Parathyroid adenoma (tissue), 2 donors: Measurements from ENCODE around the gene MYH6.
"Not testable (repeated sequence)": the region's sequence is repeated elsewhere in the genome, so short reads cannot be mapped to it uniquely, and the experiment has no call there.

ENCODE experiments used
- H2AFZ ChIP-seq: fragments of 300-600 bp; sonication (generic); one replicate; pipeline ENCODE4 v1.7.0; 2017; ENCODE audit warnings: antibody characterized with exemption, mild to moderate bottlenecking
- H3K27ac ChIP-seq: fragments of 300-600 bp; sonication (generic); one replicate; pipeline ENCODE4 v1.7.0; 2017
- H3K27me3 ChIP-seq: fragments of 300-600 bp; sonication (generic); one replicate; pipeline ENCODE4 v1.7.0; 2017; ENCODE audit warnings: low read length; ENCODE audit not compliant: control insufficient read depth, insufficient read depth
- H3K36me3 ChIP-seq: fragments of 300-600 bp; sonication (generic); one replicate; pipeline ENCODE4 v1.7.0; 2017; ENCODE audit warnings: low read length; ENCODE audit not compliant: control insufficient read depth, insufficient read depth
- H3K4me1 ChIP-seq: fragments of 300-600 bp; sonication (generic); one replicate; pipeline ENCODE4 v1.7.0; 2017; ENCODE audit warnings: control low read depth
- H3K4me2 ChIP-seq: fragments of 300-600 bp; sonication (generic); one replicate; pipeline ENCODE4 v1.7.0; 2017; ENCODE audit warnings: low read length
- H3K4me3 ChIP-seq: fragments of 300-600 bp; sonication (generic); one replicate; pipeline ENCODE4 v1.7.0; 2017; ENCODE audit warnings: low read depth, low read length
- H3K79me2 ChIP-seq: fragments of 300-600 bp; sonication (generic); one replicate; pipeline ENCODE4 v1.7.0; 2017; ENCODE audit warnings: control low read depth
- H3K9ac ChIP-seq: fragments of 300-600 bp; sonication (generic); one replicate; pipeline ENCODE4 v1.7.0; 2017; ENCODE audit warnings: mild to moderate bottlenecking
- H3K9me3 ChIP-seq: fragments of 300-600 bp; sonication (generic); one replicate; pipeline ENCODE4 v1.7.0; 2017; ENCODE audit warnings: low read length; ENCODE audit not compliant: control insufficient read depth
- CTCF ChIP-seq: fragments of 300-600 bp; sonication (generic); IDR thresholded peaks from one replicate; pipeline ENCODE4 v1.7.0; 2017; ENCODE audit warnings: antibody characterized with exemption, mild to moderate bottlenecking
- donor health status: primary hyperparathyroidism.

Gene MYH6

DNA sequence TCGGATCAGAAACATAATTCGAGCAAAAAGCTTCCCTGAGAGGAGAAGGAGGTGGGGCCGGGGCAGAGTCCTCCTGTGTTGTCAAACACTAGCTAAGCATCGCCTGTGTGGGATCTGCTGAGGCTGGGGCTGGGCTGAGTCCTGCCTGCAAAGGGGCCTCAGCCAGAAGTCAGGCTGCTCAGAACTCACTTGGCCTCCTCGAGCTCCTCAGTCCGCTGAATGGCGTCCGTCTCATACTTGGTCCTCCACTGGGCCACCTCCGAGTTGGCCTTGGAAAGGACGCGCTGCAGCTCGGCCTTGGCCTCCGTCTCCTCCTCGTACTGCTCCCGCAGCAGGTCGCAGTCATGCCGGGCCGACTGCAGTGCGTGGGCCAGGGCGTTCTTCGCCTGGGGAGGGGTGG is 9.9 kb upstream of the MYH6 start:
- H3K79me2 ChIP-seq: no peaks in the 10 kb centered on the region
- H2AFZ ChIP-seq: no peak overlapping the region
- no peak overlapping the region for H3K4me3 ChIP-seq
- H3K9me3 ChIP-seq: no peaks in the 10 kb centered on the region
- no peak for TF ChIP-seq CTCF
- no peak overlapping the region for H3K27ac ChIP-seq
- H3K4me1 ChIP-seq: no peaks in the 10 kb centered on the region
- no peak overlapping the region for H3K9ac ChIP-seq
- H3K27me3 ChIP-seq: no peaks in the 10 kb centered on the region
- H3K4me2 ChIP-seq: no peak overlapping the region
- H3K36me3 ChIP-seq: no peaks in the 10 kb centered on the region

DNA sequence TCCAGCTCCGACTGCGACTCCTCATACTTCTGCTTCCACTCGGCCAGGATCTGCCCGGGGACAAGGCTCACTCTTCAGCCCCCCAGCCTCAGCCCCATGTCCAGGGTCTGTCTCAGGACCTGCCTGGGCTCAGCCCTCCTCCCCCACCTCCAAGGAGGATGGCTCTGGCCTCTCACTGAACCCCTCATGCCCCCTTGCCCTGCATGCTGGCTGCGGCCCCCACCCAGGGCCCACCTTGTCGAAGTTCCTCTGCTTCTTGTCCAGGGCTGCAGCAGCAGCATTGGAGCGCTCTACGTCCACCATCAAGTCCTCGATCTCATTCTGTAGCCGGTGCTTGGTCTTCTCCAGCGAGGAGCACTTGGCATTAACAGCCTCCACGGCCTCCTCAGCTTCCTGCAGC is 9.2 kb upstream of the MYH6 start:
- H3K4me2 ChIP-seq, H3K4me1 ChIP-seq, H3K9ac ChIP-seq, H3K27ac ChIP-seq, H3K27me3 ChIP-seq, H3K4me3 ChIP-seq, H3K79me2 ChIP-seq, H3K36me3 ChIP-seq, H3K9me3 ChIP-seq, H2AFZ ChIP-seq: not testable (repeated sequence)

DNA sequence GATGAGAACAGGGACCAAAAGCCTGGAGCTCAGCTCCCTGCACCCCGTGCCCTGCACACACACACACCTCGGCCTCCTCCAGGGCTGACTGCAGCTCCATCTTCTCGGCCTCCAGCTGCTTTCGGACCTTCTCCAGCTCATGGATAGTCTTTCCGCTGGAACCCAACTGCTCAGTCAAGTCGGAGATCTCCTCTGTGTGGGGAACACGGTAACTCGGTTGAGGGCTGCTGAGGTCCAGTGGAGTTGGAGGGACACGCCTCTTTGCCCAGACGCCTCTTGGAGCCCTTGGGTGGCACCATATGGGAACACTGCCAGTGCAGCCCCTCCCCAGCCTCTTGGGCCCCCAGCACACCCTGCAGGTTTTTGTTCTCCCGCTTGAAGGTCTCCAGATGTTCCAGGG is 8.7 kb upstream of the MYH6 start:
- no peak for TF ChIP-seq CTCF
- no peak overlapping the region for H2AFZ ChIP-seq
- no peaks in the 10 kb centered on the region for H3K27me3 ChIP-seq
- no peak overlapping the region for H3K4me2 ChIP-seq
- no peak overlapping the region for H3K27ac ChIP-seq
- H3K4me1 ChIP-seq: no peaks in the 10 kb centered on the region
- H3K36me3 ChIP-seq: no peaks in the 10 kb centered on the region
- H3K4me3 ChIP-seq: no peak overlapping the region
- no peak overlapping the region for H3K9ac ChIP-seq
- H3K79me2 ChIP-seq: no peaks in the 10 kb centered on the region
- H3K9me3 ChIP-seq: no peaks in the 10 kb centered on the region

- no peaks in the 10 kb centered on the region for H3K9me3 ChIP-seq
- H2AFZ ChIP-seq: no peak overlapping the region
- no peak overlapping the region for H3K9ac ChIP-seq
- H3K27ac ChIP-seq: no peak overlapping the region
- no peak overlapping the region for H3K4me3 ChIP-seq
- no peak overlapping the region for H3K4me2 ChIP-seq
- H3K36me3 ChIP-seq: no peaks in the 10 kb centered on the region
- no peak for TF ChIP-seq CTCF
- no peaks in the 10 kb centered on the region for H3K27me3 ChIP-seq
- no peaks in the 10 kb centered on the region for H3K4me1 ChIP-seq
- H3K79me2 ChIP-seq: no peaks in the 10 kb centered on the region
Observed at GRCh38 chr14:23415821-23416778, 8.0 kb upstream of the MYH6 start.

DNA sequence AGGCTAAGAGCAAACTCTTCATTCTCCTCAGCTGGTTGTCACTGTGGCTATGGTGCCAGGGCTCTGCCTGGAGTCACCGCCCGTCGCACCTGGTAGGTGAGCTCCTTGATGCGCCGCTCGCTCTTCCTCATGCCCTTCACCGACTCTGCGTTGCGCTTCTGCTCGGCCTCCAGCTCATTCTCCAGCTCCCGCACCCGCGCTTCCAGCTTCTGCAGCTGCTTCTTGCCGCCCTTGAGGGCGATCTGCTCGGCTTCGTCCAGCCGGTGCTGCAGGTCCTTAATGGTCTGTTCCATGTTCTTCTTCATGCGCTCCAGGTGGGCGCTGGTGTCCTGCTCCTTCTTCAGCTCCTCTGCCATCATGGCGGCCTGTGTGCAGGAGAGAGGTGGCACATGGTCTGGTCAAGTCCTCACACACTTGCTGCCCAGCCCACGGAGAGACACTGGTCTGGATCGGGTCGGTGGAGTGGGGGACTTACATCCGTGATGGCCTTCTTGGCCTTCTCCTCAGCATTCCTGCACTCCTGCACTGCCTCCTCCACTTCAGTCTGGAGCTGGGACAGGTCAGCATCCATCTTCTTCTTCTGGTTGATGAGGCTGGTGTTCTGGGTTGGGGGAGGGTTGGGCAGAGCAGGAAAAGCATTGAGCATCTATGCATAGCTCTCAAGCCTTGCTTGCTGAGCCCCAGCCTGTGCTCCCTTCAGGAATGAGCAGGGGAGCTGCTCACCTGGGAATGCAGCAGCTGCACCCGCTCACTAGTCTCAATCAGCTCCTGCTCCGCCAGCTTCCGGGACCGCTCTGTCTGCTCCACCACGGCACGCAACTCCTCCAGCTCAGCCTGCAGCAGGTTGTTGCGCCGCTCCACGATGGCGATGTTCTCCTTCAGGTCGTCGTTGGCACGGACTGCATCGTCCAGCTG is 7.1 kb upstream of the MYH6 start:
- no peak for TF ChIP-seq CTCF
- H3K4me3 ChIP-seq: no peak overlapping the region
- no peaks in the 10 kb centered on the region for H3K27me3 ChIP-seq
- H3K79me2 ChIP-seq: no peaks in the 10 kb centered on the region
- no peak overlapping the region for H2AFZ ChIP-seq
- no peak overlapping the region for H3K4me2 ChIP-seq
- no peaks in the 10 kb centered on the region for H3K36me3 ChIP-seq
- H3K4me1 ChIP-seq: no peaks in the 10 kb centered on the region
- H3K9me3 ChIP-seq: no peaks in the 10 kb centered on the region
- H3K9ac ChIP-seq: no peak overlapping the region
- no peak overlapping the region for H3K27ac ChIP-seq
